ENCODE results near the gene AATF. TPM values are rescaled to one million over a fixed set of nuclear protein-coding genes. Genes with fewer than 3 reads are reported as not detected.

Gene AATF
- total and polyA plus RNA-seq, 4 experiments from 2014 or later = 52.0 to 89.4 (median 60.8) TPM

DNA sequence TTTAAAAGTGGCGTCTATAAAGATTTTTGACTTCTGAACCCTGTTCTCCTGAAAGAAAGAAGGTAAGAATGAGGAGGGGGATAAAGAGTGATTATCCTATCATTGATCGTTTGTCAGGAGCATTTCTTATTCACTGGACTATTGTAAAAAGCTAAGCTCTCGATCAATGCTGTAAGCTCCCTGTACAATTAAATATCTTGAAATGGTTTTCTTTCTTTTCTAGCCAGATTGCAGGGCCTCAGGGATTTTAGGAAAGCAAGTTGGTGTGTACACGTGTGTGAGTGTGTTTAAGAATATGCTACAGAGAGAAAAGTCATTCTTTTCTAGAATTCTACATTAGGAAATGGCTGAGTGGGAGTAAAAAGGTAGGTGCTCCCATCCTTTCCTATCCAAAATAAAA, 154.5 kb downstream of the AATF start:
- no peak overlapping the region for H3K4me3 ChIP-seq (ENCODE audit: low read length in 2 of 2)
- Mint-ChIP-seq H3K4me1 (no peaks in the 10 kb centered on the region), H3K27me3 (no peaks in the 10 kb centered on the region), H3K4me3 (no peak overlapping the region), H3K36me3 (peaks cover 14 to 18% of the 10 kb centered on the region in 2 donors), H3K9me3 (no peaks in the 10 kb centered on the region), H3K27ac (no peak overlapping the region)
- H3K36me3 ChIP-seq (ENCODE audit: insufficient read depth, low read length) = peaks cover 4% of the 10 kb centered on the region
- no peak overlapping the region for H3K27ac ChIP-seq (ENCODE audit: low read depth, low read length)
- intact Hi-C loops (cut with micrococcal nuclease) = no loop called here
- ChIA-PET CTCF (ENCODE audit: partially characterized antibody) (no interaction called here), POLR2A (ENCODE audit: partially characterized antibody) (no interaction called here)
- no peaks in the 10 kb centered on the region for H3K27me3 ChIP-seq (ENCODE audit: insufficient read depth, low read length)
- no peaks in the 10 kb centered on the region for H3K4me1 ChIP-seq (ENCODE audit: insufficient read depth, low read length)
- DNase-seq = no peak
- H3K9me3 ChIP-seq (ENCODE audit: control insufficient read depth in 1 of 2, low read length in 2 of 2) = no peaks in the 10 kb centered on the region

DNA sequence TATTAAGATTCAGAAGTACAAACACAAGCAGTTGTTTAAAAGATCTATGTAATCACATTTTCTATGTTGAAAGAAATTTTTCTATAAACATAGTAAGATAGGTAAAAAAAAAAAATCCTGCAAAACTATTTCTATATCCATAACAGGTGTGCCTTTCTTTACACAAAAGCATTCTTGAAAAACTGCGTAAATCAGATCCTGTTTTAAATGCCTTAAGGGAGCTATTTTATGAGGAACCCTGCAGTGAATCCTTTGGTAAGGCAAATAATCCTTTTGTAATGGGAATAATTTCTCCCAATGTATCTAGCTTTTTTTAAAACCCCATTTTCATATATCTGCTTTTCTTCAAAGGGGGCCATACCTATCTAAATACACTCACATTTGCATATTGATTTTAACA, 157.3 kb downstream of the AATF start:
- H3K4me1 Mint-ChIP-seq = no peaks in the 10 kb centered on the region
- H3K4me3 ChIP-seq (ENCODE audit: low read length in 2 of 2) = no peak overlapping the region
- H3K9me3 Mint-ChIP-seq = no peaks in the 10 kb centered on the region
- no peak for DNase-seq
- H3K36me3 Mint-ChIP-seq = peaks cover 19 to 35% of the 10 kb centered on the region in 2 donors
- no peak overlapping the region for H3K27ac ChIP-seq (ENCODE audit: low read depth, low read length)
- peaks cover 4% of the 10 kb centered on the region for H3K36me3 ChIP-seq (ENCODE audit: insufficient read depth, low read length)
- H3K27me3 Mint-ChIP-seq = no peaks in the 10 kb centered on the region
- H3K27me3 ChIP-seq (ENCODE audit: insufficient read depth, low read length) = no peaks in the 10 kb centered on the region
- no peaks in the 10 kb centered on the region for H3K9me3 ChIP-seq (ENCODE audit: control insufficient read depth in 1 of 2, low read length in 2 of 2)
- ChIA-PET CTCF (ENCODE audit: partially characterized antibody) (no interaction called here), POLR2A (ENCODE audit: partially characterized antibody) (interaction anchor here (1.1 kb wide), 1 partner anchor 11 kb away, joined by 5 read pairs; no protein-coding TSS in a partner anchor)
- no peak overlapping the region for H3K4me3 Mint-ChIP-seq
- peak overlapping the region in 1 of 7 donors; percentile 53 for H3K27ac Mint-ChIP-seq
- no peaks in the 10 kb centered on the region for H3K4me1 ChIP-seq (ENCODE audit: insufficient read depth, low read length)
- intact Hi-C loops (cut with micrococcal nuclease) = no loop called here

Small RNA genes lying within 50 kb of the gene (microRNA-seq; reads per million reads assigned to microRNA genes)
- gene MIR2909 (ENCODE audit: borderline microRNAs expressed, borderline number of aligned reads, borderline replicate concordance) = not detected

Other genes with a start within 250 kb of the AATF start
- not detected for gene LHX1, start 11.5 kb upstream of the AATF start, total RNA-seq
- gene LHX1, start 11.5 kb upstream of the AATF start, polyA plus RNA-seq = not detected

Data from CD4-positive, alpha-beta memory T cell (primary cell).